HG03442 (cell line): Measurements from ENCODE around the gene SLC25A42.
"Not testable (repeated sequence)": the region's sequence is repeated elsewhere in the genome, so short reads cannot be mapped to it uniquely, and the experiment has no call there.

Source experiments
- ATAC-seq: cut with Tn5 transposase; IDR thresholded peaks from one replicate; pipeline ENCODE4 v1.9.1; 2021; ENCODE audit warnings: mild to moderate bottlenecking, moderate library complexity; ENCODE audit not compliant: unreplicated experiment

Gene SLC25A42

DNA sequence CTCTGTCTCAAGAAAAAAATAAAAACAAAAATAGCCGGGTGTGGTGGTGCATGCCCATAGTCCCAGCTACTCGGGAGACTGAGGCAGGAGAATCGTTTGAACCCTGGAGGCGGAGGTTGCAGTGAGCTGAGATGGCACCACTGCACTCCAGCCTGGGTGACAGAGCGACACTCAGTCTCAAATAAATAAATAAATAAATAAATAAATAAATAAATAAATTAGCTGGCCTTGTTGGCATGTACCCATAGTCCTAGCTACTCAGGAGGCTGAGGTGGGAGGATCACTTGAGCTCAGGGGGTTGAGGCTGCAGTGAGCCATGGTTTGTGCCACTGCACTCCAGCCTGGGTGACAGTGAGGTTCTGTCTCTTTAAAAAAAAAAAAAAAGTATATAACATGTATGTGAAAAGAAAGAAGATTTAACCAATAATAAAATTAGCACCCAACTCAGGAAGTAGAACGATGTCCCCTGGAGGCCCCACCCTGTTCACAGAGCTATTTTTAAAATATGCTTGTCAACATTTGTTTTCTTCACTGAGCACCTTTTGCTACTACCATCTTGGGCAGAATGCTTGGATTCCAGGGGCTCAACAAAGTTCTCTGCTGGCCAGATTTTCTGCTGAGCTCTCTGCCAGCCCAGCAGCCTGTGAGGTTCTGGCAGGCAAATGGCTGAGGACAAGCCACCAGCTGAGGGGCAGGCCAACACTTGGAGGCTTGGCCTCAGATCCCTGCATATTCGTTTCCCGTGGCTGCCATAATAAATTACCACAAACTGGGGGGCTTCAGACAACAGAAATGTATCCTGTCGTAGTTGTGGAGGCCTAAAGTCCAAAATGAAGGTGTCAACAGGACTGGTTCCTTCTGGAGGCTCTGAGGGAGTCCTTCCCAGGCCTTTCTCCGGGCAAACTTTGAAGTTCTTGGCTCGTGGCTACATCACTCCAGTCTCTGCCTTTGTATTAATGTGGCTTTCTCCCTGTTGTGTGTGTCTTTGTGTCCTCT, 5.2 kb downstream of the SLC25A42 start:
- no peak for ATAC-seq

GRCh38 chr19:19071897-19072296, 8.1 kb downstream of the SLC25A42 start:
- no peak for ATAC-seq

DNA sequence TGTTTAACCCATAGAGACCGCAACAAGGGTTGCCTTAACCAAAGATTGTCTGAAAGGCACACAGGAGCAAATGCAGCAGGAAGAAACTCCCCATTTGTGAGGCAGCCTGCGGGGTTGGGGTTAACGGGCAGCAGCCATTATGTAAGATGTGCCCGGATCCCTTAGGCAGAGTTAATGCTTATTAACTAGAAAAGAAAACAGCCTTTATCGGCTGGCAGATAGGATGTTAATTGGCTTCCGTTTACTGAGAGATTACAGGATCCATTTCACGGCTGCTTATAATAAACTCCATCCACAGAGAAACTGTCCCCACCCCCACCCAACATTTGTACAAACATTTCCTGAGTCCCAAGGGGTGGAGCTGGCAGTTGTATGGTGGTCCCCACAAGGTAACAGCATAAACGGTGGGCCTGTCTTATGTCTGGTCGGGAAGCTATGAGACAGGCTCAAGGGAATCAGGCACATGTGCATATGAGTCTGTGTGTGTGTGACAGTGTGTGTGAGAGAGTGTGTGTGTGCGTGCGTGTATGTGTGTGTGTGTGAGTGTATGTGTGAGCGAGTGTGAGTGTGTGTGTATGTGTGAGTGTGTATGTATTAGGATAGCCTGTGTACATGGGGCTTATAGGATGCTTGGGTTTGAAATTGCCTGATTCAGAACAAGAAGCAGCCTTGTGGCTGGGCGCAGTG, 10.5 kb downstream of the SLC25A42 start:
- no peak for ATAC-seq

DNA sequence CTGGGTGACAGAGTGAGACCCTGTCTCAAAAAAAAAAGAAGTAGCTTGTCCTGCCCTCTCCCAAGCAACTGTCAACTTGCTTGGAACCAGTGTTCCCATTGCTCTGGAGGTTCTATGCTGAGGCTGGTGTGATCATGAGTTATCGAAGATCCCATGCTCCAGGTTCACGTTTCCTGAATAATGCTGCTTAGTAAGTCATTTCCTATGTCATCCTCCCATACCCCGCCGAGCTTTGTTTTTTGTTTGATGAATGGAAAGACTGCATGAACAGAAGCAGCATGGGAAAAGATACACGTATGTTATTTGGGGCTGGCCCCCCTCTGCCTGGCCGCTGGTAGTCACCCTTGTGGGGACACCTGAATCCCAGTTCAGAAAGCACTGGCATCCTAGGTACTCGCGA, 11.3 kb downstream of the SLC25A42 start:
- ATAC-seq = no peak

GRCh38 chr19:19076476-19076875, 12.7 kb downstream of the SLC25A42 start:
- ATAC-seq = no peak

DNA sequence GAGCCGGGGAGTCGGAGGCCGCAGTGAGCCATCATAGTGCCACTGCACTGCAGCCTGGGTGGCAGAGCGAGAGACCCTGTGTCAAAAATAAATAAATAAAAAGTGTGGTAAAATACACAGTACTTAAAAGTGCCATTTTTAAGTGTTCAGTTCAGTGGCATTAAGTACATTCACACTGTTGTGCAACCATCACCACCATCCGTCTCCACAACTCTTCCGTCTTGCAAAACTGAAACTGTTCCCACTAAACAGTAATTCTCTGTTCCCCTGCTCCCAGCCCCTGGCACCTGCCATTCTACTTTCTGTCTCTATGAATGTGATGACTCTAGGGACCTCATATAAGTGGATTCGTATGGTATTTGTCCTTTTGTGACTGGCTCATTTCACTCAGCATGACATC, 13.3 kb downstream of the SLC25A42 start:
- ATAC-seq = no peak

- ATAC-seq = no peak
Measured at GRCh38 chr19:19078801-19079200, 15.0 kb downstream of the SLC25A42 start.

DNA sequence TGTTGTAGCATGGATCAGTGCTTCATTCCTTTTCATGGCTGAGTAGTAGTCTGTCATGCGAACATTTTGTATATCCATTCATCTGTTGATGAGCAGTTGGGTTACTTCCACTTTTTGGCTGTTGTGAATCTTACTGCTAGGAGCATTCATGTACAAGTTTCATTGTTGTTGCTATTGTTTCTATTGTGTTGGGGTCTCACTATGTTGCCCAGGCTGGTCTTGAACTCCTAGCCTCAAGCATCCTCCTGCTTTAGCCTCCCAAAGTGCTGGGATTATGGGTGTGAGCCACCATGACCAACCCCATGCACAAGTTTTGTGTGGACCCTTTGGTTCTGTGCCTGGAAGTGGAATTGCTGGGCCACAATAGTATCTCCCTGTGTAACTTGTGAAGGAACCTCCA, 15.8 kb downstream of the SLC25A42 start:
- no peak for ATAC-seq

DNA sequence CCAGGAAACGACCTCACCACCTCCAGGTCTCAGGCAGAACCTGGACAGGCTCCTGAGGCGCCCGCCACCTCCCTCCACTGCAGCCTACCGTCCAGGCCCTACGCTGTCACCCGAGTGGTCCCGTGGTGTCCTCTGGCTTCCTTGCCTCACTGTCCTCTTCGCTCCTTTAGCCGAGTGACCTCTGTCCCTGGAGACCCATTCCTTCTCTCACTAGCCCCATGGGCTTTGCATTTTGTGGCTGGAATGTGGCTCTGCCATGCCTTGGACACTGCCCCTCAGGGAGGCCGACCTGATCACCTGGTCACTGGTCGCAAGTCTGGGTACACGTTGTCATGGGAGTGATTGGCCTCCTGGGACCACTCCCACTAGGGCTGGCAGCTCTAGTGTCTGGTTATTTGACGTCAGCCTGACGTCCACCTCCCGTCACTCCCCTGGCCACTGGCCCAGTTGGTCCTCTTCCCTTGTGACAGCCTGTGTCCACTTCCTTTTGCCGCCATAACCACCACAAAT, 17.9 kb downstream of the SLC25A42 start:
- no peak for ATAC-seq

DNA sequence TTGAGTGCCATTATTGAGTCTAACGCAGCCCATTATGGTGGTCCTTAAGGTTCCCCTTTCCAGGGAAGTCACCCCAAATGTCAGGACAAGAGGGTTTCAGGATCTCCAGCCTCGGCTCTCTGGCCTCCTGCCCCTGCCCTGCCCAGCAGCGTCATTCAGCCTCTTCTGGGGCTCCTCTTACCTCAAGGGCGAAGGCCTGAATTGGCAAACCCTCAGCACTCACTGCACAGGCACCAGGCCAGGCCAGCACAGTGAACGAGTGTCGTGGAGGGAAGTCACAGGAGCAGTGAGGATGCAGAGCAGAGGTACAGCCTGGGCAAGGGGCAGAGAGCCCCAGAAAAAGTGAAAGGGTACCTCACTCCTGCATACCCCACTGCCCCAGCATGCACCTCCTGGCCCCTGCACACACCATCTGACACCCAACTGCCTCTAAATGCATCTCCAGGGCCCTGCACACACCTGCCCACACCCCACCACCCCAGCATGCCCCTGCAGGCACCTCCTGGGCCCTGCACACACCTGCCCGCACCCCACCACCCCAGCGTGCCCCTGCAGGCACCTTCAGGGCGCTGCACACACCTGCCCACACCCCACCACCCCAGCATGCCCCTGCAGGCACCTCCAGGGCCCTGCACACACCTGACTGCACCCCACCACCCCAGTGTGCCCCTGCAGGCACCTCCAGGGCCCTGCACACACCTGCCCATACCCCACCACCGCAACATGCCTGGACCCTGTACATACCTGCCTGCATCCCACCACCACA, 19.8 kb downstream of the SLC25A42 start:
- ATAC-seq = no peak

DNA sequence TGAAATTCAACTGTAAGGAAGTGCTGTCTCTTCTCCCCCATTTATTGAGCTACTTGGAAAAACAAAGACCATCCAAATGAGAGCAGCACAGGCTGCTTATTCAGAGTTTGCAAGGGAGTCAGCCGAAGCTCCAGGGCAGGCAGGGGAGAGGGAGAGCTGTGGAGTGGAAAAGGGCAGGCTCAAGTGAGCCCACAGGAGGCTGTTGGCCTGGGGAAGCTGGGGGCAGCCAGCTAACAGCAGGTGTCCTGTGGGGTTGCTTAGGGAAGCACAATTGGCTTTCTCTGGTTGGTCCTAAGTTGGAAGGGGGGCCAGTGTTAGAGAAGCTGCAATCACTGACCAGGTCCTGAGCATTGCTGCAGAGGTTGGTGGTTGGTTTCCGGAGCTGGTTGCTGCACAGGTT, 23.9 kb downstream of the SLC25A42 start:
- ATAC-seq = no peak

GRCh38 chr19:19094513-19094912, 30.7 kb downstream of the SLC25A42 start:
- no peak for ATAC-seq

DNA sequence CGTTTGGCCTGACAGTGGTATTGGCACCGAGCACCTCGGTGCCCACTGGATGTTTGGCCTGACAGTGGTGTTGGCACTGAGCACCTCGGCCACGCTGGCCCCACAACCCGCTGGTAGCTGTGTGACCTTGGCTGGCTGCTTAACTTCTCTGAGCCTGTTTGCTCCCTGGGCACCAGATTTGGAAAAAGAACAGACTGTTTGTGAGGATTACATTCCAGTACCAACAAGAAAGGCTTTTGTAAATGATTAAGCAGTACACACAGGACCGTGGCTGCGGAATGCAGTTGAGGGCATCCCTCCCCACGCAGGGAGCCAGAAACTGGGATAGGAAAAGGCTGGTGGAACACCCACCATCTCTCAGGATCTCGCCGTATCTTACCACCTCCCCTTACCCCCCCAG, 31.9 kb downstream of the SLC25A42 start:
- ATAC-seq = no peak

- no peak for ATAC-seq
Measured at GRCh38 chr19:19096641-19097627, 33.1 kb downstream of the SLC25A42 start.

DNA sequence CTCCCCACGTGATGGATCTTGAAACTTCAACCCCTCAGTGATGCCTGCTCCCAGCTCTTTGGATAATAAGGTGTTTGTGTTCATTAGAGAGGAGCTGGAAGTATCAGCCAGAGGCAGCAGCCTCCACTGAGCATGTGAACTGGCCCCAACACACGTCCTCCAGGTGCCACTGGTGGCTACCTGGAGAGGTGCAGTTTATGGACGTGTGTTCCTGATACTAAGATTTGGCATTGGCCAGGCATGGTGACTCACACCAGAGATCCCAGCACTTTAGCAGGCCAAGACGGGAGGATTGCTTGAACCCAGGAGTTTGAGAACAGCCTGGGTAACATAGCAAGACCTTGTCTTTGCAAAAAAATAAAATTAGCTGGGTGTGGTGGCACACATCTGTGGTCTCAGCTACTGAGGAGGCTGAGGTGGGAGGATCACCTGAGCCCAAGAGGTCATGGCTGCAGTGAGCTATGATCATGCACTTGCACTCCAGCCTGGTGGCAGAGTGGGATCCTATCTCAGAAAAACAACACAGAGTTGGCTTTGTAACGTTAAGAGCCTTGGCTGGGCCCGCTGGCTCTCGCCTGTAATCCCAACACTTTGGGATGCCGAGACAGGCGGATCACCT, 34.4 kb downstream of the SLC25A42 start:
- ATAC-seq = no peak

DNA sequence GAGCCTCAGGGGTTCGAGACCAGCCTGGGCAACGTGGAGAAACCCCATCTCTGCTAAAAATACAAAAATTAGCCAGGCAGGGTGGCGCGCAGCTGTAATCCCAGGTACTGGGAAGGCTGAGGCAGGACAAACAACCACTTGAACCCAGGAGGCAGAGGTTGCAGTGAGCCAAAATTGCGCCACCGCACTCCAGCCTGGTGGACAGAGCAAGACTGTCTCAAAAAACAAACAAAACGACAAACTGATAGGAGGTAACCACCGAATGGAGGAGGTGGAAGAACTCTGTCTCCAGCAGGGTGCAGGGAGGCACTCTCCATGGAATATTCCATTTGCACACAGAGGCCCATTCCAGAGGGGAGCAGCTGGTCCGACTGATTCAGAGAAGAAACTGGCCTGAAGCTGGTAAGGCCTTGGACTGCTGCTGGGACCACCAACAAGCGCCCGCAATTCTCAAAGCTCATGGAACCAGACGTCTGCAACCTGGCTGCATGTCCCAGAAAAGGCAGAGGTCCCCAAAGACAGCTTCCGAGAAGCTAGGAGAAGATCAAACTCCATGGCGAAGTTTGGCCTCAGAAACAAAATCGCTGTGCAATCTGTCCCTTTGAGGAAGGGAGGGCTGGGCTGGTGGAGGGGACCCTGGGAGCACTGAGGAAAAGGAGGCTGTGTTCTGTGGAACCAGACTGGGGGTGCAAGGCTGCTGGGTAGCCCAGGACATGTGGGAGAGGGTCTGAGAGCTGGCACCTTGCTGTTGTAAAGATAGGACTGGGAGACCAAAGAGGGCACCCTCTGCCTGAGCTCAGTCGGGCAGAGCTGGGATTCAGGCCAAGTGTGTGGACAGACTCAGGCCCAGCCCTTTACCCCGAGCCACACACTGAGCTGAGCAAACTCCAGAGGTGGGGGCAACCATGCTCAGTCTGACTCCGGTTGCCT, 35.2 kb downstream of the SLC25A42 start:
- ATAC-seq = no peak

DNA sequence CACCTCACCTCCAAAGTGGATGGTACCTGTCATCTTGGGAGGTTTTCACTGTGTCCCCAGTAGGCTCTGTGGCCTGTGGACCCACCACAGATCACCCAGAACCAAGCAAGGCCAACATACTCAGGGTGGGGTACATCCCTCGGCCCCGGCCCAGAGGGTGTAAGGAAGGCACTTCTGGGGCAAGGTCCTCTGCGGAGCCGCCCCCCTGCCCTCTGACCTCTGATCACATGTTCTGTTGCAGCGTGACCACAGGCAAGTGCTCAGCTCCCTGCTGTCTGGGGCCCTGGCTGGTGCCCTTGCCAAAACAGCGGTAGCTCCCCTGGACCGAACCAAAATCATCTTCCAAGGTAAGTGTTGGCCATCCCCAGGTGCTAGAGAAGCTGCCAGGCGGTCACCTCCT, 37.7 kb downstream of the SLC25A42 start:
- no peak for ATAC-seq

DNA sequence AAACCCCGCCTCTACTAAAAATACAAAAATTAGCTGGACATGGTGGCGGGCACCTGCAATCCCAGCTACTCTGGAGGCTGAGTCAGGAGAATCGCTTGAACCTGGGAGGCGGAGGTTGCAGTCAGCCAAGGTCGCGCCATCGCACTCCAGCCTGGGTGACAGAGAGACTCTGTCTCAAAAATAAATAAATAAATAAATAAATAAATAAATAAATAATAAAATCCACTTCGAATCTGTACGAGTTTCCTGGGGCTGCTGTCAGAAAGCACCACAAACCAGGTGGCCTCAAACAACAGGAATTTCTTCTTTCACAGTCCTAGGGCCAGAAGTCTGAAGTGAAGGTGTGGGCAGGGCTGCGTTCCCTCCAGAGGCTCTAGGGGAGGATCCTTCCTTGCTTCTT, 38.8 kb downstream of the SLC25A42 start:
- ATAC-seq = not testable (repeated sequence)
